GM18502 (cell line): ENCODE measurements around the gene KIR2DL3.
"Not testable (repeated sequence)": the region's sequence is repeated elsewhere in the genome, so short reads cannot be mapped to it uniquely, and the experiment has no call there.

Experiments used
- ATAC-seq: cut with Tn5 transposase; IDR thresholded peaks from one replicate; pipeline ENCODE4 v1.9.1; 2021; ENCODE audit warnings: mild to moderate bottlenecking; ENCODE audit not compliant: unreplicated experiment, poor library complexity

KIR2DL3 gene

DNA sequence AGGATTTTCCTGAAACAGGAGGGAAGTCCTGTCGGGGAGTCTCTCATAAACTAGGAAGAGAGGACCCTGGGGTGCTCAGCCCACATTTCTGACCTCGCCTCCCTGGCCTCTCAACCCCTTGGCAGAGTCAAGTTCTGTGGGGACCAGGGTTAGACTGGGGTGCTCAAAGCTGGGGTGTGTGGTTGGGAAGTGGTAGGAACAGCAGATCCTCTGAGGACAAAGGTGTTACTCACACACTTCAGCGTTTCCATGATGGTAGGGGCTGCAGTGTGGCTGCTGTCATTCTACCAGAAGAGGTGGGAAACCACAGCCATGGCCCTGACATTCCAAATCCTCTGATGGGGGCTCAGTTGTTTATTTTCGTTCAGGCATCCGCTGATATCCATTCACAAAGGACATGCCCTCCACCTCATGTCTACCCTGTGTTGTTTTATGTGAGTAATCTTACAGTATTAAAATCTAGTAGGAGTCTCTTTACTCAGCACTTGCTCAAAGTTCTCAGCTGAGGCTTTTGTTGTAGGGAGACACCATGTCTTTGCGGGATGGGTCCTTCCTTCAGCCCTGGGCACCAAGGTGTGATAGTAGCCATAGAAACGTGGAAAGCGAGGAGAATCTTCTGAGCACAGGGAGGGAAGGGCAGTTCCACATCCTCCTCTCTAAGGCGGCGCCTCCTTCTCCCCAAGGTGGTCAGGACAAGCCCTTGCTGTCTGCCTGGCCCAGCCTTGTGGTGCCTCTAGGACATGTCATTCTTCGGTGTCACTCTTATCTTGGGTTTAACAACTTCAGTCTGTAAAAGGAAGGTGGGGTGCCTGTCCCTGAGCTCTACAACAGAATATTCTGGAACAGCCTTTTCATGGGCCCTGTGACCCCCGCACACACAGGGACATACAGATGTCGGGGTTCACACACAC, 1.5 kb downstream of the KIR2DL3 start:
- no peak for ATAC-seq

- not testable (repeated sequence) for ATAC-seq
These were observed 3.6 kb downstream of the KIR2DL3 start for GRCh38 chr19:54741950-54742349.

DNA sequence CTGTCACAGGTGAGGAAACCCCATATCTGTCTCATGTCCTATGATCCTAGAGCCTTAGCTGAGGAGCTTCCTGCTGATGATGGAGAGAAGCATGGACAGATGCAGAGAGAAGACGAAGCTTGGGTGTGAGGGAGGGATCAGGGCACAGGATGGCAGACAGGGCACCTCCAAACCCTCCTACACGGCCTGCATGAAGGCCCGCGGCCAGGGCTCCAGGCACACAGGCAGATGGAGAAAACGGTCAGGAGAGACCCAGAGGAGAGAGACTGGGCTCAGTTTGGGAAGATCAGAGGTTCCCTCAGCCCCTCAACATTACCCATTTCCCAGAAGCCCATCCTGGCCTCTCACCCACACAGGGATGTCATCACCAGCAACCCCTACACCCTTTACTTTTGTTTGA, 5.8 kb downstream of the KIR2DL3 start:
- not testable (repeated sequence) for ATAC-seq

GRCh38 chr19:54747614-54748322, 9.5 kb downstream of the KIR2DL3 start:
- ATAC-seq, result not testable (repeated sequence)

DNA sequence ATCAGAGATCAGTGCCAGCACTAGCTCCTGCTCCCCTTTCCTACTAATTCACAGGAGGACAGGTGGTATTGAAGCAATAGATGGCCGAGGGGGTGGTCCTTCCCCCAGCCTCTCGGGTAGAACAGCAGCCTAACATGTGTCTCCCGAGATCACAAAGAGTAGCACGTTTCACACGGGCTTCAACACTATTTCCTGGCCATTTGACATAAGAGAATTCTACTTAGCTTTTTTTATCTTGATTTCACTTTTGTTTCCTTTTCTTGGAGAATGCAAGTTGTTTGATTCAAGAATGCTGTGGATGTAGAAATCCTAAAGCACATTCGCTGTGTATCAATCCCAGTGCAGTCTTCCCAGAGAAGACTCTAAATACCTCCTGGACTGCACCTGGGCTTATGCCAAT, 12.0 kb downstream of the KIR2DL3 start:
- ATAC-seq, result not testable (repeated sequence)

DNA sequence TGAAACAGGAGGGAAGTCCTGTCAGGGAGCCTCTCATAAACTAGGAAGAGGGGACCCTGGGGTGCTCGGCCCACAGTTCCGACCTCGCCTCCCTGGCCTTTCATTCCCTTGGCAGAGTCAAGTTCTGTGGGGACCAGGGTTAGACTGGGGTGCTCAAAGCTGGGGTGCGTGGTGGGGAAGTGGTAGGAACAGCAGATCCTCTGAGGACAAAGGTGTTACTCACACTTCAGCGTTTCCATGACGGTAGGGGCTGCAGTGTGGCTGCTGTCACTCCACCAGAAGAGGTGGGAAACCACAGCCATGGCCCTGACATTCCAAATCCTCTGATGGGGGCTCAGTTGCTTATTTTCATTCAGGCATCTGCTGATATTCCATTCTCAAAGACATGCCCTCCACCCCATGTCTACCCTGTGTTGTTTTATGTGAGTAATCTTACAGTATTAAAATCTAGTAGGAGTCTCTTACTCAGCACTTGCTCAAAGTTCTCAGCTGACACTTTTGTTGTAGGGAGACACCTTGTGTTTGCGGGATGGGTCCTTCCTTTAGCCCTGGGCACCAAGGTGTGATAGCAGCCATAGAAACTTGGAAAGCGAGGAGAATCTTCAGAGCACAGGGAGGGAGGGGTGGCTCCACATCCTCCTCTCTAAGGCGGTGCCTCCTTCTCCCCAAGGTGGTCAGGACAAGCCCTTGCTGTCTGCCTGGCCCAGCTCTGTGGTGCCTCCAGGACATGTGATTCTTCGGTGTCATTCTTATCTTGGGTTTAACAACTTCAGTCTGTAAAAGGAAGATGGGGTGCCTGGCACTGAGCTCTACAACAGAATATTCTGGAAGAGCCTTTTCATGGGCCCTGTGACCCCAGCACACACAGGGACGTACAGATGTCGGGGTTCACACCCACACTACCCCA, 18.1 kb downstream of the KIR2DL3 start:
- ATAC-seq, result not testable (repeated sequence)

- not testable (repeated sequence) for ATAC-seq
These were observed 20.3 kb downstream of the KIR2DL3 start for GRCh38 chr19:54758577-54758976.

- ATAC-seq, result not testable (repeated sequence)
These were observed 25.9 kb downstream of the KIR2DL3 start for GRCh38 chr19:54764219-54764618.

GRCh38 chr19:54766464-54766863, 28.2 kb downstream of the KIR2DL3 start:
- not testable (repeated sequence) for ATAC-seq

- ATAC-seq, result not testable (repeated sequence)
These were observed 31.3 kb downstream of the KIR2DL3 start, which contains the start of gene KIR2DL1 for GRCh38 chr19:54769646-54770045. KIR2DL1 (plus strand) TSS chr19:54769793; CDS start chr19:54769851, 58 bp downstream.

DNA sequence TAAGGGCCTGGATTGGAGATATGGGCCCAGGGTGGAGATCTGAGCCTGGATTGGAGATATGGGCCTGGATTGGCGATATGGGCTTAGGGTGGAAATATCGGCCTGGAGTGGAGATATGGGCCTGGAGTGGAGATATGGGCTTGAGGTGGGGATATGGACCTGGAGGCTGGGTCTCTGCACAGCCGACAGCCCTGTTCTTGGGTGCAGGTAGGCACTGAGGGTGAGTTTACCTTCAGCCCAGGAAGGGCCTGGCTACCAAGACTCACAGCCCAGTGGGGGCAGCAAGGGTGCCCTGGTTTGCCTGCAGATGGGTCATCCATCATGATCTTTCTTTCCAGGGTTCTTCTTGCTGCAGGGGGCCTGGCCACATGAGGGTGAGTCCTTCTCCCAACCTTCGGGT, 32.2 kb downstream of the KIR2DL3 start:
- ATAC-seq, result not testable (repeated sequence)

GRCh38 chr19:54771018-54771960, 33.0 kb downstream of the KIR2DL3 start:
- not testable (repeated sequence) for ATAC-seq

- not testable (repeated sequence) for ATAC-seq
These were observed 34.4 kb downstream of the KIR2DL3 start for GRCh38 chr19:54772666-54773065.

DNA sequence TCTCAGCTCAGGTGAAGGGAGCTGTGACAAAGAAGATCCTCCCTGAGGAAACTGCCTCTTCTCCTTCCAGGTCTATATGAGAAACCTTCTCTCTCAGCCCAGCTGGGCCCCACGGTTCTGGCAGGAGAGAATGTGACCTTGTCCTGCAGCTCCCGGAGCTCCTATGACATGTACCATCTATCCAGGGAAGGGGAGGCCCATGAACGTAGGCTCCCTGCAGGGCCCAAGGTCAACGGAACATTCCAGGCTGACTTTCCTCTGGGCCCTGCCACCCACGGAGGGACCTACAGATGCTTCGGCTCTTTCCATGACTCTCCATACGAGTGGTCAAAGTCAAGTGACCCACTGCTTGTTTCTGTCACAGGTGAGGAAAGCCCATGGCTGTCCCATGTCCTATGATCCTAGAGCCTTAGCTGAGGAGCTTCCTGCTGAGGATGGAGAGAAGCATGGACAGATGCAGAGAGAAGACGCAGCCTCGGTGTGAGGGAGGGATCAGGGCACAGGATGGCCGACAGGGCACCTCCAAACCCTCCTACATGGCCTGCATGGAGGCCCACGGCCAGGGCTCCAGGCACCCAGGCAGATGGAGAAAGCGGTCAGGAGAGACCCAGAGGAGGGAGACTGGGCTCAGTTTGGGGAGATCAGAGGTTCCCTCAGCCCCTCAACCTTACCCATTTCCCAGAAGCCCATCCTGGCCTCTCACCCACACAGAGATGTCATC, 36.9 kb downstream of the KIR2DL3 start:
- ATAC-seq, result not testable (repeated sequence)

GRCh38 chr19:54775830-54776229, 37.5 kb downstream of the KIR2DL3 start:
- not testable (repeated sequence) for ATAC-seq

GRCh38 chr19:54777851-54778250, 39.5 kb downstream of the KIR2DL3 start:
- ATAC-seq, result not testable (repeated sequence)

GRCh38 chr19:54778896-54779295, 40.6 kb downstream of the KIR2DL3 start:
- ATAC-seq, result not testable (repeated sequence)

DNA sequence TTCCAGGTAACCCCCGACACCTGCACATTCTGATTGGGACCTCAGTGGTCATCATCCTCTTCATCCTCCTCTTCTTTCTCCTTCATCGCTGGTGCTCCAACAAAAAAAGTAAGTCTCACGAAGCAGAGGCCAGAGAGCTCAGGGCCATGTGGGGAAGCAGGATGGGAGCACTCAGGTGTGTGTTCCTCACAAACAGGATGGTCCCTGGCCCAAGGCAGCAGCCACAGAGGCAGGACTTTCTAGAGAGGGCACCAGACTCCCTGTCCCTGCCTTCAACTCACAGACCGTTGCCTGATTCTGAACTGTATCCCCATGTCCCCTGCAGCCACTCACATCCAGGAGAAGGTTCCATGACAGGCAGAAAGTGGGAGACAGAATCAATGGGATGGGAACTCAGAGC, 44.6 kb downstream of the KIR2DL3 start:
- not testable (repeated sequence) for ATAC-seq
